Renal cortical epithelial cell (primary cell): ENCODE results near the gene PGM5. TPM values are rescaled to one million over a fixed set of nuclear protein-coding genes. Genes with fewer than 3 reads are reported as not detected.

Source experiments
- DNase-seq: peaks from one replicate; pipeline ENCODE4 v3.0.0-alpha.2; 2011; ENCODE audit warnings: low read depth
- total RNA-seq: library from RNA; depleted of rRNA; stranded (reverse); fragments of >200 nt; gene quantifications from 2 replicates; pipeline ENCODE4 v1.2.3, GENCODE V29; 2014

PGM5 gene
- total RNA-seq, 1 donor from 2014 or later, result 0.55 TPM

GRCh38 chr9:68537616-68537880 lies 181.1 kb downstream of the PGM5 start:
- no peak for DNase-seq

DNA sequence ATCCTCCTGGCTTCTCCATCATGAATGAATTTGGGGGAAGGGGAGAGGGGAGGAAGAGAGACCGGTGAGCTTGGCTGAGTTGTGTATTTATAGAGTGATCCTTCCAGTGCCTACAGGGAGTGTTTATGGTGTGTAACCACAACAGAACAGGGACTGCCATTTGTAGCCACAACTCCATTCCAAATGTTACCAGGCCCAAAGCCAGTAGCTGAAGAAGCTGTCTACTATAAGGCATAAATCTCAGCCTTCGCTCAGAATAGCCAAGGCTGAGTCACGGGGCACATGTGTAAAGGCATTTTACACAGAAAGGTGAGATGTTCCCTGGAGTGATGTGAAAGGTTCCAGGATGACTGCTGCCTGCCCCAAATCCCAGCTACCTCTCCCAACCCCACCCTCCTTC lies 181.8 kb downstream of the PGM5 start:
- peak; percentile 89 for DNase-seq

DNA sequence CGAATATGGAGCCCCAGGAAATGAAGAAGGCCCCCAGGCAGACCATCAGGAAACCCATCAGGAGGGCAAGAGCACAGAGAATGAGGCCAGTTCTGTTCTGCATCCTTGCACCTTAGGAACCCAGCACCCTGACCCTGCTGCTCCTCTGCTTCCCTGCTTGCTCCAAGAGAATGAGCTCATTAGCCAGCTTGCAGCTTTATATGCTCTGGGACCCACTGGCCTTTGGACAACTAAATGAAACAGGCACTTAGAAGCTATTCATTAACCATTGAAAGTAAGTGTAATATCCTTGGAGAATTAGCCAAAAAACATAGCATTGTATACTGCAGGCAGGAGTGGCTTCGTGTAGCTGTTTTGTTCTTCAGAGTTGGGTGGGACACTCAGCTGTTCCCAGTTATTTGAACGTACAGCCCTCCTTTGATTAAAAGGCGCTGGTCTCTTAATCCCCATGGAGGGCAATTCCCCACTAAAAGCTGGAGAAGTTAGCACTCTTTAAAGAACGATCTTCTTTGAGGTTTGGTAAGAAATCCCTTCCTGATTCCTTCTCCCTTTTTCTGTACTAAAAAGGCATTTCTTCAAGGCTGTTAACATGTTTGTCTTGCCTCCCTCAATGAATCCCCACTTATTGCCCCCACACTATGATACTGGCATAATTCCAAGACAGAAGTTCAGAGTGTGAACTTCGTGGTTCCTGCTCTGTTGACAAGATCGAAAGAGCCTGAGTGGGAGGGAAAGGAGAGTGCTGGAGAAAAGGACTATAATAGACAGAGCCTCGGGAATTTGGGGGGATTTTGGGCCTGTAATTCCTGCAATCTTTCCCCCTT lies 184.5 kb downstream of the PGM5 start, which contains the start of gene TMEM252:
Gene TMEM252 (minus strand): TSS at position 172 of the 824 bp plus-strand sequence. CDS start 69 bp downstream, at position 103.
- DNase-seq, result peak; percentile 96

- no peak for DNase-seq
Observed at GRCh38 chr9:68541568-68541967, 185.2 kb downstream of the PGM5 start.

DNA sequence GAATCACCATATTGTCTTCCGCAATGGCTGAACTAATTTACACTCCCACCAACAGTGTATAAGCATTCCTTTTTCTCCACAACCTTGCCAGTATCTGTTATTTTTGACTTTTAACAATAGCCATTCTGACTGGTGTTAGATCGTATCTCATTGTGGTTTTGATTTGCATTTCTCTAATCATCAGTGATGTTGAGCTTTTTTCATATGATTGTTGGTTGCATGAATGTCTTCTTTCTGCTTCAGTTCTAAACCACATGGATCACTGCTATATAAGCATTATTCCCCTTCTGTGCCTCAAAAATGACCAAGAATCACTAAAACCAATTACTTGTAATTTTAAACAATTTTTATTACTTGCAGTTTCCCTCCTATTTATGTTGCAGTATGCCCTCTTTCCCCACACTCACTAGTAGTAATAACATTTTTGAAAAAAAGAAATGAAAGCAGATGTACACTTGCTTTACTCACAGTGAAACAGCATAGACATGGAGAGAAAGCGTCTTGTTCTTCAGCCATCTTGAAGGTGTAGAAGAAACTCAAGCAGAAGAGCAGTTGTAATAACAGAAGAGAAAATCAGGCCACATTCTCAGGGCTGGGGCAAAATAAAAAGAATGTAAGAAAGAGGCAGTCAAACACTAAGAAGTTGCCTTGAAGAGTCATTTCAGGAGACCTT lies 188.8 kb downstream of the PGM5 start:
- no peak for DNase-seq

DNA sequence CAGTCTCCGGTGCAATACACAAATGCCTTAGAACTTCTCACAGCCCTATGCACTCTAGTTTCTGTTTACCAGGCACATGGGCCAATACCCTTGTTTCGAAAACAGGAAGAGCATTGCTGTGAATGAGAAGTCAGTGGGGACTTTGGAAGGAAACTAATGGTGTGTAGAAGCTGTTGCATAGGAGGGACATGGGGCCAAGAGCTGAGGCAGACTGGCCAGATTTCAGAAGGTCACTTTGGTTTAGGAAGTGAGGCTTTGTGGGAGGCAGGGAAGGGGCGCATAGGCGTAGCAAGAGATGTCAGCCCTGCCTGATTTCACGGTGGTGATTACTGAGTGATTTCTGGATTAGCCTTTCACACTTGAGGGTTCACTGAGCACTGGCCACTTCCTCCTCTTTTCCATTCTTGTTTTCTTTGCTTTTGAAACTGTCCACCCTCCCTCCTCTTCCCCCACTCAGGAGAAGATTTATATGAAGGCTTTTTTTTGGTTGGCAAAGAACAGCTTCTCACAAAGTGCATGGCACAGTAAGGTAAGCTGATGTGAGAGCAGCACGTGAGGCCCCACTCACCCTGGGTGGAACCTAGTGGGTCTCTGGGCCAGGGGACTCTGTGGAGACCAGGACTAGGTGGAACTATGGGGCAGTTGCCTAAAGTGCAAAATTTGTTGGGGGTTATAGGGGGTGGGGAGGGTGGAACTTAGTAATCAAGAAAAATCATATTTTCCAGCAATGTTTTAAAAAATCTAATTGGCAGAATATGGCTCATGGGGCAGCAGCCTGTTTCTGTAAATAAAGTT lies 190.4 kb downstream of the PGM5 start:
- DNase-seq, result peak; percentile 98

DNA sequence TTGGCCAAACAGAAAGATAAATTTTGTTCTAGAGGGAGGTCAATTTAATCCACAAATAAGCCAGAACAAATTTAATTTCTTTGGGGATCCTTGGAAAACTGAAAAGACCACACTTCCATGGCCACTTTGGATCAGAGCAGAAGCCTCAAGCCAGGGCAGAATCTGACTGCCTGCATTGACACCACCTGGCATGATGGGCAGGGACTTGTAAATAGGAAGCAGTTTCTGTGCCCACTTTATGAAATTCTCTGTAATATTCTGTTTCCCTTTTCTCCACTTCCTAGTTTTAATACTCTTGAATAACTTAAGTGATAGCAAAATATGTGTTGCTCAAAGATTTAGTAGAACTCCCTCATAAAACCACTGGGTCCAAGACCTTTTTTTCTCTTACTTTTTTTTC lies 191.0 kb downstream of the PGM5 start:
- no peak for DNase-seq

- no peak for DNase-seq
Observed at GRCh38 chr9:68548241-68548640, 191.8 kb downstream of the PGM5 start.

DNA sequence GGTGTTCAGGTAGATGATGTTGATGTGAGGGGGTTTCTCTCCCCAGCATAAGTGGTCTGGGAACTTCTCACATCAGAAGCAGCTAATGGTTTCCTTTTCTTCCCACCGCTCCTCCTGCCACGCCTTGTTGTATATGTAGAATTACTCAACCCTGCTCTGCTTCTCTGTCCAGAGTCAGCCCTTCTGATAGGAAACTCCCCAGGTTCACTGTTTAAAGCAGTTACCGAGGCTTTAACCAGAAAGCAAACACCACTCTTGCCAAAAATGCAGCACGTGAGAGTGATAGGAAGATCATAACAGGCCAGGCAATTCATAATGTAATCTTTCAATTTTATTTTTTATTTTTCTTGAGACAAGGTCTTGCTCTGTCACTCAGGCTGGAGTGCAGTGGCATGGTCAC lies 194.8 kb downstream of the PGM5 start:
- peak; percentile 51 for DNase-seq

- DNase-seq, result peak; percentile 94
Observed at GRCh38 chr9:68552700-68553476, 196.5 kb downstream of the PGM5 start.

- DNase-seq, result peak; percentile 48
Observed at GRCh38 chr9:68555437-68556150, 199.2 kb downstream of the PGM5 start.

DNA sequence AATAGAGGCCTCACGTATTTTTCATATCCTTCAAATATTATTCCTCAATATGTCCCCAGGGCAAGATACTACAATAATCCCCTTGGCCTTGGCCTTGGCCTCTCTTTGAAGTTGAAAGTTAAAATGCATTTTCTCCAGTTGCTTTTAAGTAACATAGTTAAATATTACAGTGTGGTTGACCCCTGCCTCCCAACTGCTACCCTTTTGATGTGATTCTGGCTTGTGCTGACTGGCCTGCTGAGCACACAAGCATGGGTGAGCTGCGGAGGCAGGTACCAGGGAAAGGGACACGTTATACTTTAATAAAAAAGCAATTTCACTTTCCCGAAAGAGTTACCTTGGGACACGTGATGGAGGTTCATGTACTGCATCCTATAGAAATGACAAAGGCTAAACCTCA lies 202.1 kb downstream of the PGM5 start:
- DNase-seq, result peak; percentile 58

GRCh38 chr9:68560071-68560844 lies 203.8 kb downstream of the PGM5 start:
- DNase-seq, result peak; percentile 72

GRCh38 chr9:68562461-68562860 lies 206.1 kb downstream of the PGM5 start:
- DNase-seq, result no peak

- no peak for DNase-seq
Observed at GRCh38 chr9:68567565-68567964, 211.2 kb downstream of the PGM5 start.

DNA sequence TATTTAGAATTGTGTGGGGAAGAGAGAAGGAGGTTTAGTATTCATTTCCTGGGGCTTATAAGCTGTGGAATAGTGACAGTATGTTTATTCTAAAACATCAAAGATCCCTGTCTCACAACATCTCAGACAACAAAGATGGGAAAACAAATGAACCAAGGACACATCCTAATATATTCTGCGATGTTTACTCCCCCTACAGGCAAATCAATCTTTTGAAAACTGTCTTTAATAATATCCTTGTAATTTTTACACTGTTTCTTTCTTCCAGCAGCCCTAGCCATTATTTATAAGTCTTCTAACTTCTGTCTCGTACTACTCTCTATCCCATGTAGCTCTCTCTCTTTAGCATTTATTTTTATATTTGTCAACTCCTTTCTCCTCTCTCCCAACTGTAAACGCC lies 217.7 kb downstream of the PGM5 start:
- DNase-seq, result no peak

DNA sequence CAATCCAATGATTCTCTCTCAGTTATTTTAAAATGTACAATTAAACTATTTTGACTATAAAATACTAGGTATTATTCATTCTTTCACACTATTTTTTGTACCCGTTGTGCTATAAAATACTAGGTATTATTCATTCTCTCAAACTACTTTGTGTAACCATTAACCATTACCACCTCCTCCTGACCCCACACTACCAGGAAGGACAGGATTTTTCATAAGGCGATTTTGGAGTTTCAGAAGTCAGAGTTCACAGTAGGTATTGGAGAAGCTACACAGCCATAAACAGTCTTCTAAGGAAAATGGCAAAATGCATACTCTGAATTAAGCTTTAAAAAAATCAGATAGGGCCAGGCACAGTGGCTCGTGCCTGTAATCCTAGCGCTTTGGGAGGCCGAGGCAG lies 219.4 kb downstream of the PGM5 start:
- peak; percentile 50 for DNase-seq

DNA sequence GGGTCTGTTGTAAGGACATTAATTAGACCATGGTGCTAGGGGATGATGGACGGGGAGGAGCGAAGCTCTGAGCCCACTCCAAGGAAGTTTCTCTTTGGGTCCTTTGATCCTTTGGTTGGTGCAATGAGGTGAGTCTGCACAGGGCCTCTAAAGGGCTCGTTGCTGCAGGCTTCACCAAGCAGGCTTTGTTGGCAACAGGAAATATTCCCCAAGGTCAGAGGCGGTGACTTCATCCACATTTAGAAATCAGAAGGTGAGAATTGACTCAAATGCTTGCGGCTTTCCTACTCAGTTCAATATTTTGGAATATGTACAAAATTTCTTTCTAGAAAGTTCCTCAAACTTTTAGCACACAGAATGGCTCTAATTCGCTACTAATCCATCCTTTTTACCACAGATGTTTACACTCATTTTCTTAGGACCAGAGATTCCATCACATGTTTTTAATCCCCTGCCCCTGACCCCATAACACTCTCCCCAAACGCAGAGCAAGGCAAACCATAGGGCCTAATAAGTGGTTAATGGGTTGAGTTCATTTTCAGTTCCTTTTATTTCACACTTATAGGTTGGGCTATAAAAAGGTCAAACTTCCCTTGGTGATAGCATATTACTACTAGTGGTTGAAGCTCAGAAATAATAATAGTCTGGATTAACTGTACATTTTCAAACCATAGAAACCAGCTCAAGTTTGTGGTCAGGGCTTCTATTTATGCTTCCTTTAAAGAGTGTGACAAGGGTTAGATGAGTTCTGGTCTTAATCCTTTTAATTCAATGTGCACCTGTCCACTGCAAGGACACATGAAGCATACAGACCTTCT lies 221.6 kb downstream of the PGM5 start:
- no peak for DNase-seq
